VCaP (cell line): ENCODE results near the gene RIPK1.

ENCODE experiments used
- H3K27ac ChIP-seq: fragments of 450-650 bp; 2 replicates; pipeline ENCODE4 v1.5.1; 2017
- CTCF ChIP-seq: fragments of 450-650 bp; conservative IDR thresholded peaks from 2 replicates; pipeline ENCODE4 v1.5.1; 2017; ENCODE audit warnings: mild to moderate bottlenecking, moderate library complexity

Gene RIPK1

GRCh38 chr6:3119040-3119723 is 50.9 kb downstream of the RIPK1 start:
- H3K27ac ChIP-seq, result peak overlapping the region; percentile 76
- no peak for TF ChIP-seq CTCF

GRCh38 chr6:3120765-3121089 is 52.4 kb downstream of the RIPK1 start:
- no peak for TF ChIP-seq CTCF

GRCh38 chr6:3122823-3123182 is 54.5 kb downstream of the RIPK1 start:
- no peak for TF ChIP-seq CTCF
- no peak overlapping the region for H3K27ac ChIP-seq

More at GRCh38 chr6:3120765-3121089, 52.4 kb downstream of the RIPK1 start:
- H3K27ac ChIP-seq, result no peak overlapping the region

- peak overlapping the region; percentile 59 for H3K27ac ChIP-seq
- TF ChIP-seq CTCF, result no peak
These were observed 56.4 kb downstream of the RIPK1 start for GRCh38 chr6:3124667-3125066.

- peak overlapping the region; percentile 59 for H3K27ac ChIP-seq
- no peak for TF ChIP-seq CTCF
These were observed 57.5 kb downstream of the RIPK1 start for GRCh38 chr6:3125815-3126214.

- TF ChIP-seq CTCF, result no peak
- H3K27ac ChIP-seq, result no peak overlapping the region
These were observed 60.2 kb downstream of the RIPK1 start for GRCh38 chr6:3128356-3129108.

GRCh38 chr6:3131695-3132094 is 63.4 kb downstream of the RIPK1 start:
- TF ChIP-seq CTCF, result no peak
- no peak overlapping the region for H3K27ac ChIP-seq
